Measurements from ENCODE around the gene KRT25.

DNA sequence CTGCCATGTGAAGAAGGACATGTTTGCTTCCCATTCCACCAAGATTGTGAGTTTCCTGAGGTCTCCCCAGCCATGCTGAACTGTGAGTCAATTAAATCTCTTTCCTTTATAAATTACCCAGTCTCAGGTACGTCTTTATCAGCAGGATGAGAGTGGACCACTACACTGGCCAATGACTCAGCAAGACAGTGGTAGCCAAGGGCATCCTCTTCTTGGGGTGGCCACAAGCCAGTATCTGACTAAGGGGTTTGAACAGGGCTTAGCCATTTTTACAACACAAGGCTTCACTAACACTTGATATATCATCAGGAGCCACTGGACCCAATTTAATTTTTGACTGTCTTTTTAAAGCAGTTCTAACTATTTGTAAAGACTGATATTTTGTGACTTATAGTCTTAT, 30.5 kb downstream of the KRT25 start:
- no peak for TF ChIP-seq EZH2 (IDR thresholded peaks at IDR 0.05; ENCODE audit: low read depth)
- TF ChIP-seq, protein P1, sequence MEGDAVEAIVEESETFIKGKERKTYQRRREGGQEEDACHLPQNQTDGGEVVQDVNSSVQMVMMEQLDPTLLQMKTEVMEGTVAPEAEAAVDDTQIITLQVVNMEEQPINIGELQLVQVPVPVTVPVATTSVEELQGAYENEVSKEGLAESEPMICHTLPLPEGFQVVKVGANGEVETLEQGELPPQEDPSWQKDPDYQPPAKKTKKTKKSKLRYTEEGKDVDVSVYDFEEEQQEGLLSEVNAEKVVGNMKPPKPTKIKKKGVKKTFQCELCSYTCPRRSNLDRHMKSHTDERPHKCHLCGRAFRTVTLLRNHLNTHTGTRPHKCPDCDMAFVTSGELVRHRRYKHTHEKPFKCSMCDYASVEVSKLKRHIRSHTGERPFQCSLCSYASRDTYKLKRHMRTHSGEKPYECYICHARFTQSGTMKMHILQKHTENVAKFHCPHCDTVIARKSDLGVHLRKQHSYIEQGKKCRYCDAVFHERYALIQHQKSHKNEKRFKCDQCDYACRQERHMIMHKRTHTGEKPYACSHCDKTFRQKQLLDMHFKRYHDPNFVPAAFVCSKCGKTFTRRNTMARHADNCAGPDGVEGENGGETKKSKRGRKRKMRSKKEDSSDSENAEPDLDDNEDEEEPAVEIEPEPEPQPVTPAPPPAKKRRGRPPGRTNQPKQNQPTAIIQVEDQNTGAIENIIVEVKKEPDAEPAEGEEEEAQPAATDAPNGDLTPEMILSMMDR (conservative IDR thresholded peaks at IDR 0.05) = no peak
